Loucy (cell line): ENCODE data around the gene ATP13A3.

ENCODE experiments used
- EZH2phosphoT487 ChIP-seq: fragments of 200-600 bp; IDR thresholded peaks from 2 replicates; pipeline ENCODE4 v1.6.1; 2018; ENCODE audit warnings: antibody characterized with exemption, mild to moderate bottlenecking, moderate library complexity, borderline replicate concordance
- TF ChIP-seq, protein P1 (sequence below): fragments of 200-600 bp; sonication (generic); conservative IDR thresholded peaks from 2 replicates; pipeline ENCODE4 v1.5.1; 2014; ENCODE audit warnings: mild to moderate bottlenecking, antibody characterized with exemption, low read length

- TF ChIP-seq, protein P1, sequence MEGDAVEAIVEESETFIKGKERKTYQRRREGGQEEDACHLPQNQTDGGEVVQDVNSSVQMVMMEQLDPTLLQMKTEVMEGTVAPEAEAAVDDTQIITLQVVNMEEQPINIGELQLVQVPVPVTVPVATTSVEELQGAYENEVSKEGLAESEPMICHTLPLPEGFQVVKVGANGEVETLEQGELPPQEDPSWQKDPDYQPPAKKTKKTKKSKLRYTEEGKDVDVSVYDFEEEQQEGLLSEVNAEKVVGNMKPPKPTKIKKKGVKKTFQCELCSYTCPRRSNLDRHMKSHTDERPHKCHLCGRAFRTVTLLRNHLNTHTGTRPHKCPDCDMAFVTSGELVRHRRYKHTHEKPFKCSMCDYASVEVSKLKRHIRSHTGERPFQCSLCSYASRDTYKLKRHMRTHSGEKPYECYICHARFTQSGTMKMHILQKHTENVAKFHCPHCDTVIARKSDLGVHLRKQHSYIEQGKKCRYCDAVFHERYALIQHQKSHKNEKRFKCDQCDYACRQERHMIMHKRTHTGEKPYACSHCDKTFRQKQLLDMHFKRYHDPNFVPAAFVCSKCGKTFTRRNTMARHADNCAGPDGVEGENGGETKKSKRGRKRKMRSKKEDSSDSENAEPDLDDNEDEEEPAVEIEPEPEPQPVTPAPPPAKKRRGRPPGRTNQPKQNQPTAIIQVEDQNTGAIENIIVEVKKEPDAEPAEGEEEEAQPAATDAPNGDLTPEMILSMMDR, result no peak
- no peak for TF ChIP-seq EZH2phosphoT487
Measured at GRCh38 chr3:194431554-194431953, 55.2 kb downstream of the ATP13A3 start.
